Measurements from ENCODE around the gene MICAL2. TPM values are rescaled to one million over a fixed set of nuclear protein-coding genes. Genes with fewer than 3 reads are reported as not detected.
A peak's percentile ranks its signal among the peaks of the same experiment; 100 is the strongest.

Gene MICAL2
- total RNA-seq, 2 donors from 2014 or later: 151 to 231 TPM

DNA sequence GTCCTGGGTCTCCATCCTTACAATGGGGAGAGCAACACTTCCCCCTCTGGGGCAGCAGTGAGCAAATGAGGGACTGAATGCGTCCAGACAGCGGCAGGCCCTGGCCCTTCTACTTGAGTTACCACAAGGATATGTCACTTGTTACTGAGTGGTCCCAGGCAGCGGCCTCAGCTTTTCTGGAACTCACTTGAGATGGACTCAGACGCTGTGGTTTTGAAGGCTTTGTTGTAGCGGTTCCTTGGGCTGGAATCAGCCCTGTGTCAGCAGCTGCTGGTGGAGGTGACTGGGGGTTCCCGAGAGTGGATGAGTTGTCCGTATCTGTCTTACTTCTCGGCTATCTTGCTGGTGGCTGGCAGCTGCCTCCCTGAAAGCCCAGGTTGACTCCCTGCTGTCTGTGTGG is 77.0 kb downstream of the MICAL2 start:
- intact Hi-C loops (cut with DNase I): no loop called here
- no peak for DNase-seq (ENCODE audit: low spot score)

DNA sequence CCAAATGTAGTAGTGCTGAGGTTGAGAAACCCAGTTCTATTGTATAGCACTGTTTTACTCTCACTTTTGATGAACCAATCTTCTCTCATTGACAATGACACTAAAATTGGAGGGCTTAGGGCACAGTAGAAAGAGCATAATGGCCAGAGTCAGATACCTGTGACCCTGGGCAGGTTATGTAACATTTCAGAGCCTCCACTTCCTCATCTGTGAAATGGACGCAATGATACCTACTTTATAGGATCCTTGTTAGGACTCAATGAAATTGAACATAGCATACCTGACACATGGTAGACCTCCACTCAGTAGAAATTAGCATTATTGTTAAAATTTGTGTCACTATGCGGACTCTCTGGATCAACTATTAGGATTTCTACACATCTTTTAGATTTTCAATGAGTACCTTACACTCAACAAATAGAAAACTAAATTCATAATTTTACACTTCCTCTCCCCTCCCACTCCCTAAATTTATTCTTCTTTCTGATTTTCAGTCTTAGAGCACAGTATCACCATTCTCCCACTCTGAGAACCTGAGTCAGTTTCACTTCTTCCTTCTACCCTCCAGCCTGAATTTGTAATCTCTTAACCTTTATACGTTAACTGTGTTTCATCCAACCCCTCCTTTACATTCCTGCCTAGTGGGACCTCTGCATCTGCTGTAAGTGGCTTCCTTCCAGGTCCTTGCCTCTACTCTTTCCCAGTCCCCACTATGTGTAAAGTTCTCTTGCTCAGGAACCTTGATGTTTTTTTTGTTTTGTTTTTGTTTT is 78.3 kb downstream of the MICAL2 start:
- intact Hi-C loops (cut with DNase I): no loop called here
- DNase-seq (ENCODE audit: low spot score): no peak

DNA sequence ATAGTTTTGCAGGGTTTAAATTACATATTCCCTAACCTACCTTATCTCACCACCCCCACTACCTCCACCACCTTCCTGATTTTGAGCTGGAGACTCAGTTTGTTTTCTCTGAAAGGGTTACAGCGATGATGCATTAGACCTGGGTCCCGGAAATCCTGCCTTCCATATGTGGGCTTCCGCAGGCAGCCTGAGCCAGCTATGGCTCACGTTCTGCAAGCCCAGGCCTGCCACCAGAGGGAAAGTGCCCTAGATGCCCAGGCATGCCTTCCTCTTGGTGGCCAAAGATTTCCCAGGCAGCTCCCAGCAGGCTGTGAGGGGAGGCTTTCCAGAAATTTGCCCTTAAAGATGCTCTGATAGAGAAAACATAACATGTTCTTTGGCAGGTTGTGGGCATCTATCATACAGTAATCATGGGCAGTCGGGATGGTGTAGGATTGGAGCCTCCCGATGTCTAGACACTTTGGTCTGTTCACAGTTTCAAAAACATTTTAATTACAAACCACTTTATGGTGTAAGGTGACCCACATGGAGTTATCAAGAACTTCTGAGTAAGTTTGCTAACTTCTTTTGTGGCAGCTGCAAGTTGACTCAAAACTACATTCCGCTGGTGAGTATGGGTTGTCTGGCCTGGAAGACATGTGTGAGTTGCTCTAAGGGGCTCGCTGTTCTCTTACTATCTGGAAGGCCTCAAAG is 79.3 kb downstream of the MICAL2 start:
- no peak for DNase-seq (ENCODE audit: low spot score)
- intact Hi-C loops (cut with DNase I): no loop called here

GRCh38 chr11:12190511-12190910 is 80.1 kb downstream of the MICAL2 start:
- DNase-seq (ENCODE audit: low spot score): no peak
- intact Hi-C loops (cut with DNase I): no loop called here

GRCh38 chr11:12192794-12193514 is 82.6 kb downstream of the MICAL2 start:
- intact Hi-C loops (cut with DNase I): no loop called here
- DNase-seq (ENCODE audit: low spot score): no peak

- DNase-seq (ENCODE audit: low spot score): no peak
- intact Hi-C loops (cut with DNase I): no loop called here
These were observed 83.3 kb downstream of the MICAL2 start for GRCh38 chr11:12193515-12194336.

- intact Hi-C loops (cut with DNase I): no loop called here
- no peak for DNase-seq (ENCODE audit: low spot score)
These were observed 85.4 kb downstream of the MICAL2 start for GRCh38 chr11:12195768-12196167.

DNA sequence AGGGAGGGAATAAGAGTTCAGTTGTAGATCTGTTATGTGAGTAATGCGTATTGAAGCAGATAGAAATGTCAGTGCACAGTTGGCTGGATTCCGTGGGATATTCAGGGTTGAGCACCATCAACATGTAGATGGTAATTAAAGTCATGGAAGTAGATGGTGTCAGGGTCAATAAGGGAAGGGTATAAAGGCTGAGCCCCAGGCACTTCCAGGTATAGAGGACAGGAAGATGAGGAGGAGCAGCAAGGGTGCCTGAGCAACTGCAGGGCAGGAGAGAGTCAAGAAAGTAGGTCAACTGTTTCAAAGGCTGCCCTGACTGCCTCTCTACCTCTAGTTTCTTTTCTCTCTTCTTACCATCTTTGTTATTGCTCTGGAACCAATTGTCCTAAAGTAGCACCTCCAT is 85.9 kb downstream of the MICAL2 start:
- intact Hi-C loops (cut with DNase I): no loop called here
- no peak for DNase-seq (ENCODE audit: low spot score)

DNA sequence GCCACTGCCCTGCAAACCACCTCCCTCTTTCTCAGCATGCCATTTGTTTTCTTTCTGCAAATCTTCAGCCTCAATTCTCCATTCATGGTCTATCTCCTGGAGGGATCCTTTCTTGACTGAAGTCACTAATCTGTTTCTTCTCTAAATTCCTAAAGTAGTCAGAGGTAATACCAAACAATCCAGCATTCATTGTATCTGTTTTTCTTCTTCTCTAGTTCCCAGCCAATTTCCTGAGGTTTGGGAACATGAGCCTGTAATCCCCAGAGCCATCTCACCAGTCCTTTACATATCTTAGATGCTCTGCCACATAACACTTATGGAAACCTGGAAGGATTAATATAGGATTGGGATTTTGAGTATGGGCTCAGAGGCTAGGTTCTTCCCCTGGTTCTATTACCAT is 86.5 kb downstream of the MICAL2 start:
- no peak for DNase-seq (ENCODE audit: low spot score)
- intact Hi-C loops (cut with DNase I): no loop called here

DNA sequence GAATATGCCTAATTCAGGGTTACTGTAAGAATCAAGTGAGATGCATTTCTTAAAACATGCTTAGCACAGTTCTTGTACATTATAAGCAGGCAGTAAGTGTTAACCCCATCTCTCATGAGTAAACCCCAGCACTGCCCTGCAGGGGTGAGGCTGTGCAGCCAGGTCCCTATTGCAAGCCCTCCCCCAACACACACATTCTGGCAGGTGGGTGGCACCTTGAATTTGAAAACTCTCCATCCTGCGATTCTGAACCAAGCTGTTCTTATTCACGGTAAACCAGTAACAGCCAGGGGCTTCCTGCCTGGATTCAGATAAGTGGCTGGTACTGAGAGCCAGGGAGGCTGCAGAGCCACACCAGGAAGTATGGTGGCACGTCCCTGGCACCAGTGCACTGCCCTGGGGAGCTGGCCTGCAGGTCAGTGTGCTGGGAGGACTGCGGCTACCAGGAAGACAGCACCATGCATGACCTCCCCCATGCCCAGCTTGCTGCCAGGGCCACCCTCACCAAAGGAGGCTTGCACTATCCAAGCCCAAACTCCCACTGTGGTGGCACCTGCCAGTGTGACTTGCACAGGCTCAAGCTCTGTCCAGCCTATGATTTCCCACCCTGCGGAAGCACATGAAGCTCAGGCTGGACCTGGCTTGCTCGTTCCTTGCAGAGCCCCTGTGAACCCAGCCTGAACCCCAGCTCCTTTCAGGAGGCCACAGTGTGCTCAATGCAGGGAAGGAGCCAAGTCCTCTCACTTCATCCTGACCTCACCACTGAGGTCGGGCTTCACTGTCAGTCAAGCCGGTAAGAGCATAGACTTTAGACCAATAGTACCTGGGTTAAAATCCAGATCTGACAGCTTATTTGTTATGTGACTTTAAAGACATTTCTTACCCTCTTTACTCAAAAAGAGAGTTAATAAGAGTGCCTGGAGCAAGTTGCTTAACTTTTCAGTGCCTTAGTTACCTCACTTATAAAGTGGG is 88.1 kb downstream of the MICAL2 start:
- intact Hi-C loops (cut with DNase I): no loop called here
- no peak for DNase-seq (ENCODE audit: low spot score)

DNA sequence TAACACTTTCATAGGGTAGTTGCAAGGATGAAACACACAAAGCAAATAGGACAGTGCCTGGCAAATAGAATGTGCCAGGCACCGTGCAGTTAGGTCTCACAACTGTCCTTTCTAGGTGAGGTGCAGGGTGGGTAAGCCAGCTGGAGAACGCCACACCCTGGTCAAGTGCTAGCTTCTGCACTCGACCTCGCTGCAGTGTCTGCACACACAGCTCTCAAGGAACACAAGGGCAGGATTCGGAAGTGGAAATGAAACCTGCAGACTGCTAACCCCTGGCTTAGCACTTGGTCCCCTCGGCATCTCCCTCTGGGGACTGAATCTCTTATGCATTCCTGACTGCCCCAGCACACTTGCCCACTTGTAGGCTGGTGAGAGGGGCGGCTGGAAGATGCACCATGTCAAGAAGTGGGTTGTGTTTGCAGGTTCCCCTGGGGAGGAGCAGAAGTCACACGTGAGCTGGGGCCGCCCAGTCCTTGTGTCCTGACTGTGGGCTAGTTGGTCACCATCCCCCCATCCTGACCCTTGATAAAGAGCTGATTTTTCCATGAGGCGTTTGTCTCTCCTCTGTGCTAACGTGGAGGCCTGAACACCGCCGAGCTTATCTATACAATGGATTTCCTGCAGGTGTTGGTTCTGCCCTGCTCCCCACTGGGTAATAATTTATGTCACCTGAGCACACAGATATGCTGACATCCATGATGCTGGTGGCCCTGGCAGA is 89.0 kb downstream of the MICAL2 start:
- intact Hi-C loops (cut with DNase I): no loop called here
- DNase-seq (ENCODE audit: low spot score): no peak

- no peak for DNase-seq (ENCODE audit: low spot score)
These were observed 90.0 kb downstream of the MICAL2 start for GRCh38 chr11:12200279-12200990.

GRCh38 chr11:12200991-12201985 is 90.9 kb downstream of the MICAL2 start:
- intact Hi-C loops (cut with DNase I): no loop called here
- peak; percentile 91 for DNase-seq (ENCODE audit: low spot score)

More at GRCh38 chr11:12200279-12200990, 90.0 kb downstream of the MICAL2 start:
- intact Hi-C loops (cut with DNase I): no loop called here

- DNase-seq (ENCODE audit: low spot score): no peak
These were observed 92.4 kb downstream of the MICAL2 start for GRCh38 chr11:12202661-12203310.

GRCh38 chr11:12204506-12204905 is 94.1 kb downstream of the MICAL2 start:
- no peak for DNase-seq (ENCODE audit: low spot score)

More at GRCh38 chr11:12202661-12203310, 92.4 kb downstream of the MICAL2 start:
- intact Hi-C loops (cut with DNase I): no loop called here

More at GRCh38 chr11:12204506-12204905, 94.1 kb downstream of the MICAL2 start:
- intact Hi-C loops (cut with DNase I): no loop called here

Data from posterior vena cava (tissue), 2 donors.